PC-3 (cell line): ENCODE measurements around the gene PRKRA.

Experiments
- EZH2 ChIP-seq: fragments of 300-600 bp; sonication (generic); IDR thresholded peaks from one replicate; pipeline ENCODE4 v1.6.1; 2017; ENCODE audit warnings: antibody characterized with exemption, mild to moderate bottlenecking, low read length; ENCODE audit not compliant: unreplicated experiment
- EZH2phosphoT487 ChIP-seq: fragments of 300-600 bp; sonication (generic); IDR thresholded peaks from 2 replicates; pipeline ENCODE4 v1.6.1; 2018; ENCODE audit warnings: mild to moderate bottlenecking, antibody characterized with exemption, low read length, borderline replicate concordance
- TF ChIP-seq, protein P1 (sequence below): fragments of 300-600 bp; sonication (generic); conservative IDR thresholded peaks from 2 replicates; pipeline ENCODE4 v1.5.1; 2017; ENCODE audit warnings: antibody characterized with exemption, low read depth, mild to moderate bottlenecking, low read length

DNA sequence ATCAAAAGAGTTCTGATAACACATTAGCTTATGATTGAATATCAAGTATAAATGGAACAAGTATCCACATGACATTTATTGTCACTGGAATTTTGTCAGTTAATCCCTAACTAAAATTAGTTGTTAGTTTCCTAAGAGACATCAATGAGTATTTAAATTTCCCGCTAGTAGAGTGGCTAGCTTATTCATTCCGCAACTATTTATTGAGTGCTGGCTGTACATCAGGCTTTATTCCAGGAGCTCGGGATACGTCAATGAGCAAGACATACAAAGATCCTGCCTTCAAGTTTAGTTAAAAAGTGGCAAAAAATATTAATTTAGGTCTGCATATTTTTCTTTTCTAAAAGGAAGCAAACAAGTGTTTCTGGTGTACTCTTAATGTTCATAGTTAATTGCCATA, 59.3 kb downstream of the PRKRA start:
- TF ChIP-seq, protein P1, sequence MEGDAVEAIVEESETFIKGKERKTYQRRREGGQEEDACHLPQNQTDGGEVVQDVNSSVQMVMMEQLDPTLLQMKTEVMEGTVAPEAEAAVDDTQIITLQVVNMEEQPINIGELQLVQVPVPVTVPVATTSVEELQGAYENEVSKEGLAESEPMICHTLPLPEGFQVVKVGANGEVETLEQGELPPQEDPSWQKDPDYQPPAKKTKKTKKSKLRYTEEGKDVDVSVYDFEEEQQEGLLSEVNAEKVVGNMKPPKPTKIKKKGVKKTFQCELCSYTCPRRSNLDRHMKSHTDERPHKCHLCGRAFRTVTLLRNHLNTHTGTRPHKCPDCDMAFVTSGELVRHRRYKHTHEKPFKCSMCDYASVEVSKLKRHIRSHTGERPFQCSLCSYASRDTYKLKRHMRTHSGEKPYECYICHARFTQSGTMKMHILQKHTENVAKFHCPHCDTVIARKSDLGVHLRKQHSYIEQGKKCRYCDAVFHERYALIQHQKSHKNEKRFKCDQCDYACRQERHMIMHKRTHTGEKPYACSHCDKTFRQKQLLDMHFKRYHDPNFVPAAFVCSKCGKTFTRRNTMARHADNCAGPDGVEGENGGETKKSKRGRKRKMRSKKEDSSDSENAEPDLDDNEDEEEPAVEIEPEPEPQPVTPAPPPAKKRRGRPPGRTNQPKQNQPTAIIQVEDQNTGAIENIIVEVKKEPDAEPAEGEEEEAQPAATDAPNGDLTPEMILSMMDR = no peak
- no peak for TF ChIP-seq EZH2
- no peak for TF ChIP-seq EZH2phosphoT487
